Epithelial cell of esophagus (primary cell): ENCODE measurements around the gene GSTP1.
"Not testable (repeated sequence)": the region's sequence is repeated elsewhere in the genome, so short reads cannot be mapped to it uniquely, and the experiment has no call there.

ENCODE experiments used
- DNase-seq: peaks from one replicate; pipeline ENCODE4 v3.0.0; 2010; ENCODE audit warnings: low read depth
- H3K4me3 ChIP-seq: 2 replicates; pipeline ENCODE4 v1.5.1; 2011; ENCODE audit warnings: mild to moderate bottlenecking, low read length, control low read depth
- TF ChIP-seq, protein P1 (sequence below): IDR thresholded peaks from 2 replicates; pipeline ENCODE4 v1.5.1; 2011; ENCODE audit warnings: low read depth, mild to moderate bottlenecking, low read length, control low read depth, inconsistent platforms; ENCODE audit not compliant: insufficient read depth; ENCODE audit errors: missing control alignments

GSTP1 gene

DNA sequence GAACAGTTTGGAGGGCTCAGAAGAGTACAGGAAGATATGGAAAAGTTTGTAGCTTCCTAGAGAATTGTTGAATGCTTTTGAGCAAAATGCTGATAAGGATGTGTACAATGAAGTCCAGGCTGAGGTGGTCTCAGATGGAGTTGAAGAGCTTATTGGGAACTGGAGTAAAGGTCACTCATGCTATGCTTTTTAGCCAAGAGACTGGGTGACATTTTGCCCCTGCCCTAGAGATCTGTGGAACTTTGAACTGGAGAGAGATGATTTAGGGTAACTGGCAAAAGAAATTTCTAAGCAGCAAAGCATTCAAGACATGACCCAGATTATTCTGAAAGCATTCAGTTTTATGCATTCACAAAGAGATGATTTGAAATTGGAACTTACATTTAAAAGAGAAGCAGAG is 32.5 kb upstream of the GSTP1 start:
- H3K4me3 ChIP-seq = no peak overlapping the region
- DNase-seq = no peak
- TF ChIP-seq, protein P1, sequence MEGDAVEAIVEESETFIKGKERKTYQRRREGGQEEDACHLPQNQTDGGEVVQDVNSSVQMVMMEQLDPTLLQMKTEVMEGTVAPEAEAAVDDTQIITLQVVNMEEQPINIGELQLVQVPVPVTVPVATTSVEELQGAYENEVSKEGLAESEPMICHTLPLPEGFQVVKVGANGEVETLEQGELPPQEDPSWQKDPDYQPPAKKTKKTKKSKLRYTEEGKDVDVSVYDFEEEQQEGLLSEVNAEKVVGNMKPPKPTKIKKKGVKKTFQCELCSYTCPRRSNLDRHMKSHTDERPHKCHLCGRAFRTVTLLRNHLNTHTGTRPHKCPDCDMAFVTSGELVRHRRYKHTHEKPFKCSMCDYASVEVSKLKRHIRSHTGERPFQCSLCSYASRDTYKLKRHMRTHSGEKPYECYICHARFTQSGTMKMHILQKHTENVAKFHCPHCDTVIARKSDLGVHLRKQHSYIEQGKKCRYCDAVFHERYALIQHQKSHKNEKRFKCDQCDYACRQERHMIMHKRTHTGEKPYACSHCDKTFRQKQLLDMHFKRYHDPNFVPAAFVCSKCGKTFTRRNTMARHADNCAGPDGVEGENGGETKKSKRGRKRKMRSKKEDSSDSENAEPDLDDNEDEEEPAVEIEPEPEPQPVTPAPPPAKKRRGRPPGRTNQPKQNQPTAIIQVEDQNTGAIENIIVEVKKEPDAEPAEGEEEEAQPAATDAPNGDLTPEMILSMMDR = no peak

DNA sequence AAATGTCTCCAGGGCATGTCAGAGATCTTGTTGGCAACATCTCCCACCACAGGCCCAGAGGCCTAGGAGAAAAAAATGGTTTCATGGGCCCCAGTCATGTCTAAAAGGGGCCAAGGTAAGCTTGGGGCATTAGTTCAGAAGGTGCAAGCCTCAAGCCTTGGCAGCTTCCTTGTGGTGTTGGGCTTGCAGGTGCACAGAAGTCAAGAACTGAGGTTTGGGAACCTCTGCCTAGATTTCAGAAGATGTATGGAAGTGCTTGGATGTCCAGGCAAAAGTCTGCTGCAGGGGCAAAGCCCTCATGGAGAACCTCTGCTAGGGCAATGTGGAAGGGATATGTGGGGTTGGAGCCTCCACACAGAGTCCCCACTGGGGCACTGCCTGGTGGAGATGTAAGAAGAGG is 31.9 kb upstream of the GSTP1 start:
- H3K4me3 ChIP-seq, DNase-seq: not testable (repeated sequence)

DNA sequence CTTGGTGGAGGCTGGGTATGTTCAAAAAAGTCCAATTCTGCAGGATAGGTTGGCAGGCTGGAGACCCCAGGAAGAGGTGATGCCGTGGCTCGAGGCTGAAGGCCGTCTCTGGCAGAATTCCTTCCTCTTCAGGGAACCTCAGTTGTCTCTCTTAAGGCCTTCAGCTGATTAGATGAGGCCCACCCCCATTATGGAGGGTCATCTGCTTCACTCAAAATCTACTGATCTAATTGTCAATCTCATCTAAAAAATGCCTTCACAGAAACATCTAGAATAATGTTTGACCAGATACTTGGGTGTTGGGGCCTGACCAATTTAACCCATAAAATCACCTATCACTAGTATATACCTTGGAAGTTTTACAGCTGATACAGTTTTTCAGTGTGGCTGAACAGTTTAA is 27.4 kb upstream of the GSTP1 start:
- no peak for DNase-seq
- TF ChIP-seq, protein P1 = no peak
- H3K4me3 ChIP-seq = no peak overlapping the region

DNA sequence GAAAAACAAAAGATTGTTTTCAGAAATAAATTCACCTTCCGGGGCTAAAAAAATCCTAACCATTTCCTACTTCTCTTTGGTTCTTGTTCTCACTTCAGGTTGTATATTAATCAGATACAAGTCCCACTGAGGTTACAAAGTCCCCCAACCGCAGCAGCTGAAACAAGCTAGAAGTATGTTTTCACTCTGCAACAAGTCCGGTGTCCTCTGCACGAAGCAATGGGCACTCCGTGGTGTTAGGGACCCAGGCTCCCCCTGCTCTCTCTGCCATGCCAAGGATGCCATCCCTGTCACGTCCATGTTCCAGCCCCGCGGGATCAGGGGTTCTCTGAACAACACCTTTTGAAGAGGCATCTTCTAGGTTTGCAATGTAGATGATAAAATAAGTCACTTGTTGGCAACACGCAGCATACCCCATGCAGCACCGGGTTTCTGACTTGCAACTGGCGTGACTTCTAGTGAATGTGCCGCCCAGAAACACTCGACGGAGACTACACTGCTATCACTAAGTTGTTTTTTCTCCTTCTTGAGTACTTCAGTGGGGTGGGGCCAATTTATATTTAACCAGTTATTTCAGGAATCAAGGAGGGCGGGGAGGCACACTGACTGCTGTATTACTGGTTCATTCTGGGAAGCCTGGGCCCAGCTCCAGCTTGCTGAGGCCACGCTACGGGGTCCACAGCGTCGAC is 25.4 kb upstream of the GSTP1 start:
- DNase-seq = peak; percentile 11
- TF ChIP-seq, protein P1 = no peak

DNA sequence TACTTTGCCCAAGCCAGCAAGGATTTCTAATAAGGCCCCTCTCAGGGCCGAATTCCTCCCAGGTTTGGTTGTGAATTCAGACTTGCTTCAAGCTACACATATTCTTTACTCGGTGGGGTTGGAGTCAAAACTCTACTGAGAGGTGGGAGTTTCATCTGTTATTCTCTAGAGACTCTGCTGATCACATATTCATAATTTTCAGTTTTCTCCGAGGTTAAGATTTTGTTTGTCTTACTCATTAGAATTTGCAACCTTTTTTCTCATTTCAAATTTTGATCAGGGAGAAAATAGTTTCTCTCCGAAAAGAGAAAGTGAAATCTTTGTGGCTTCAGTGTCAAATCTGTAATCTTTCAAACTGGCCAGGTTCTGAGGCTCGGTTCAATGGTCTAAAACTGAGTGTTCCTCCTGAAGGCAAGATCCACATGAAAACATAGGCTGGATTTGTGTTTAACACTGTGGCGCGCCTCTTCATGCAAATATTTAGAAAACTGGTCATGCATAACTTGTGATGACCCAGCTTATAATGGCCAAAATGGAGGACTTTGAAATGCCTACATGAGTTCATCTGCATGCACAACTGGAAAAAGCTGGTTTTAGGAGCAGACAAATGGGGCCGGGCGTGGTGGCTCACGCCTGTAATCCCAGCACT is 21.5 kb upstream of the GSTP1 start:
- H3K4me3 ChIP-seq = no peak overlapping the region
- TF ChIP-seq, protein P1 = no peak
- DNase-seq = peak; percentile 29

More for the DNA sequence above, 25.4 kb upstream of the GSTP1 start:
- no peak overlapping the region for H3K4me3 ChIP-seq

DNA sequence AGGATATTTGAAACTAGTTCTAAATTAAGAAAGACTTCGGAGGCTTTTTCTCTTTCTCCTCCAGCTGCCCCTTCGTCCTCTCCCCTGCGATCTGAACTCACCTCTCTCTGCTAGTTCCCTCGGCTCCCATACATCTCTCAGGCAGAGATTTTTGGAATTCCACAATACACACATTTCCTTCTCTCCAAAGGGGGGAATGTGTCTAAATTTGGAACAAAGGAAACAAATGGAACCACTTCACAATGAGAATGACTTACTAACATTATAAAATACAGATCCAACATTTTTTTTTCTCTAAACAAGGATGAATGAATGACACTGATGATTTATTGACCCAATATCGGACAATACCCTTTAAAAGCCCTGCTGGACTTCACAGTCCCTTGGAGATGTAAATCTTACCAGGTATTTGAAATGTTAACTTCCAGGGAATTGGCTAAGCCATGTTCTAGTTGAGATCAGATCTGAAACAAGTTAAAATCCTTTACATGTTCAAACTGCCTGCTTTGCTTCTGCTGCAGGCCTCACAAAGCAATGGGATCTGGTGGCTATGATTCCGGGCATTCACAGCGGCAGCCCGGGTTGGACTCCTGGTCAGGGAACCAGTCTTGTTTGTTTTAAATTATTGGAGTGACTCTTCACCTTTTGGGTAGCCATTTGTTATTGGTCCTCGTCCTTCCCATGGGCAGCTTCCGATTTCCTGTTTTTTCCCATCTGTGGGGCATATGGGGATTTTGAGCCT is 20.5 kb upstream of the GSTP1 start:
- TF ChIP-seq, protein P1 = no peak
- DNase-seq = no peak
- H3K4me3 ChIP-seq = no peak overlapping the region

DNA sequence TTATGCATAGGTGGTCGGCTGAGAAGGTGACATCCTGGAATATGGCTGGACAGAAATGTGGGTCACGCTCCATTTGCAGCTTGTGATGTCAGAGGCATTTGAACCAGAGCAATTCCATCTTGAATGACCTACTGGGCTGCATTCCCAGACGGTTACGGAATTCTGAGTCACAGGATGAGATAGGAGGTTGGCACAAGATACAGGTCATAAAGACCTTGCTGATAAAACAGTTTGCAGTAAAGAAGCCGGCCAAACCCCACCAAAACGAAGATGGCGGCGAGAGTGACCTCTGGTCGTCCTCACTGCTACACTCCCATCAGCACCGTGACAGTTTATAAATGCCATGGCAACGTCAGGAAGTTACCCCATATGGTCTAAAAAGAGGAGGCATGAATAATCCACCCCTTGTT is 19.9 kb upstream of the GSTP1 start:
- H3K4me3 ChIP-seq = not testable (repeated sequence)
- peak; percentile 82 for DNase-seq

DNA sequence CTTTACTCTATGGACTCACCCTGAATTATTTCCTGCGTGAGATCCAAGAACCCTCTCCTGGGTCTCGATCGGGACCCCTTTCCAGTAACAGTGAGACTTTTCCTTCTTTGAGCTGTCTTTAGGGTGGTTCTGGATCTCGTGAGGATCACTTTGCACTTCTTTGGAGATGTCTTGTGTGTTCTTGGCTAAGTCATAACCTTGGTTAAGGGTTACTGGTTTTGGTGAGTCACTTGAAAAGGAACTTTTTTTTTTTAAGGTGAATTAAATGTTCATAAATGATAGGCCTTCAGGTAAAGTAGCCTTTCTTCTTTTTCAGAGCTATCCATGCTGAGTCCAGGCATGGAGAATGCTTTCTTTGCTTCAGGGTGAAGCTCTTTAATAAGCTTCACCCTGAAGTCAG is 19.4 kb upstream of the GSTP1 start:
- no peak overlapping the region for H3K4me3 ChIP-seq
- peak; percentile 17 for DNase-seq
- TF ChIP-seq, protein P1 = no peak
